Raji (cell line): ENCODE results near the gene KRT36.

Source experiments
- POLR2A ChIP-seq: IDR thresholded peaks from 2 replicates; pipeline ENCODE4 v1.6.1; 2011; ENCODE audit warnings: low read depth, low read length, control low read depth; ENCODE audit not compliant: insufficient read depth

KRT36 gene

DNA sequence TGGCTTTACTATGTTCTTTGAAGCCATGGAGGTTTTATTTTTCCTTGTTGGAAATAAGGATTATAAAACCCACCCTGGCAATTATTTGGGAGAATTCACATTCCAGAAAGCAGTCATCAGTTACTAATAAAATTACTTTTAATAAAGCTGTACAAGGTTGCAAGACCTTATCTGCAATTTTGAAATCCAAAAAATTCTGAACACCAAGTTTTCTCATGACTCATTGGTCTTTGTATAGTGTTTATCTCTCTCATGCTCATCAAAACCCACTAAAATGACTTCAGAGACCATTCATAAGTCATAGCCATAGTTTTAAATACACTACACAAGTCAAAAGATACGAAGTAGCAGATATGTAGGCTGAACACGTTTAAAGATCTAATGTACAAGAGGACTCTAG, 42.9 kb downstream of the KRT36 start:
- no peak for TF ChIP-seq POLR2A

DNA sequence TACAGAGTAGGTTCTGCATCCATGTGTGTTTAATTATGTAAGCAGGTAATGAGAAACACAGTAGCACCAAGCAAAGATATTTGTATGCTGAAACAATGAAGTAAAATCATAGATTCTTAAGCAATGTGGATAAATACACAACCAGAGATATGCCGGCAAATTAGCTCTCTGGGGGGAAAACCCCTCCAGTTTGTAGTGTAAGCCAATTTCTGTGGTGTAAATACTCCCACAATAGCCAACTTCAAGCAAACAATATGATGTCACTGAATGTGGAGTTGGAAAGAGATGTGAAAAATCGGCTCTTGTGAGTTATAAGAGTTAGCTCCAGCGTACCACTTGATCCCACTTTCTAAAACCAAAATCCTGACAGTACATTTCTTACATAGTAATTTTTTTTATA, 45.1 kb downstream of the KRT36 start:
- no peak for TF ChIP-seq POLR2A

DNA sequence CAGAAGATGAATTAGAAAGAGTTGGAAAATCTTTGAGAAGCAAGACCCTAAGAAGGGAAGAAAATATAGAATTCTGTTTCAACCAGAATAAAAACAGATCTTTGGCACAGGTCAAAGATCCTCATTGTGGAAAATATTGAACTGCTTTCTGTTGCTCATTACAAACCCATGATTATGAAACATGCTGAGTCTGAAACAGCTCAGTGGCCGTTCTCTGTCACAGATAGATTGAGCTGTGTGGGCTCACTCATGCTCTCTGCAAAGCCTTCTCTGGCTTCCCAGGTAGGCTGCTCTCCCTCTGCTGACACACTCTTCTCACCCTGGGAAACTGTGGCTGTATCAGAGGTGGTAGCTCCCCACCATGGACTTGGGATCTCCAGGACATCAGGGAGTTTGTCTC, 45.5 kb downstream of the KRT36 start:
- no peak for TF ChIP-seq POLR2A

DNA sequence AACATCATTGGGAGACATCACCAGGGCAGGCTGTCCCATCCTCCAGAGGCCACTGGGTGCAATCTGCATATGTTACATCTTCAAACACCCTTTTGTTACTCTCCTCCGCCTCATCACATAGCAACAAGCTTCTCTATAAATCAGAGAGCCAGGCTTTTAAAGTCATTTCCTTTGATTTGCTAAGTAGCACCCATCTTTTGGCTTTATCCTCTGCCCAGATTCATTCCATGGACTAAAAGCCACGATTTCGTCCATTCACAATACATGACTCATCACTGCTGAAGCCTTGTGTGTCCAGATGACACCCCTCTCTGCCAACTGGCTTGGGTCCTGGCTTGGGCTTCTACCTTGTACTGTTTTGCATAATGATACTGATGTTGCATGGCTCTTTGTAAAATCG, 47.0 kb downstream of the KRT36 start:
- no peak for TF ChIP-seq POLR2A

DNA sequence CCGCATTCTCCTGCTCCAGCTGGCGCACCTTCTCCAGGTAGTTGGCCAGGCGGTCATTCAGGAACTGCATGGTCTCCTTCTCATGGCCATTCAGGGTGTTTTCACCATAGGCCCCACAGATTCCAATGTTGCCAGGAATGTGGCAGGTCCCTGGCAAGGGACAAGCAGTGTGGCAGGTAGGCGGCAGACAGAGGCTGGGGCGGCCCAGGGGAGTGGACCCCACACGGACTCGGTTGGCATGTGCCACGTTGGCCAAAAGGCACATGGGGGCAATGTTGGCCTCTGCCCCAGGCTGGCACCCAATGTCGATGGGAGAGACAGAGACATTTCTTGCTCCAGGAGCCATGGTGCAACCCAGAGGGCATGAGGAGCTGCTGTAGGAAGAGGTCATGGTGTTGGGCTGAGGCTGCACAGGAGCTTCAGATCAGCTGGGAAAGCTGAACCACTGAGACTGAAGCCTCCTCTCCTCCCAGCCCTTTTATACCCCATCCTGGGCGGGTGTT, 49.1 kb downstream of the KRT36 start, which contains the start of gene KRT38:
KRT38 (minus strand) TSS at position 453 of the 503 bp plus-strand sequence; CDS start at position 391, 62 bp downstream.
- no peak for TF ChIP-seq POLR2A

DNA sequence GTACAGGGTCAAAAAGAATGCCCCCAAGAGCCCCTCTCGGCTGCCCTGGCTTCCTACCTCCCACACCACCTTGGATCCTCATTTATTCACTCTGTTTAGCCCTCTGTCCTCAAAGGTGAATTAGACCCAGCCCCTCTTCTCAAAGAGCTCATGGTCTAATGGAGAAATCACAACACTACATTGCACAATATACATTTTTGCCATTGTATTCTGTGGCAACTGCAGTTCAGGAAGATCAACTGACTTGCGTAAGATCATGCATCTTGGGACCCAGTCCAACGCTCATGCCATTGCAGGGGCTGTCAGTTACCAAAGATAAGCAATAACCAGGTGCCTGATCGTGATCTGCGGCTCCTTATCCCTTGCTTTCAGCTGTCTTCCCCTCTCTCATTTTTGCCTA, 50.3 kb downstream of the KRT36 start:
- TF ChIP-seq POLR2A: no peak

DNA sequence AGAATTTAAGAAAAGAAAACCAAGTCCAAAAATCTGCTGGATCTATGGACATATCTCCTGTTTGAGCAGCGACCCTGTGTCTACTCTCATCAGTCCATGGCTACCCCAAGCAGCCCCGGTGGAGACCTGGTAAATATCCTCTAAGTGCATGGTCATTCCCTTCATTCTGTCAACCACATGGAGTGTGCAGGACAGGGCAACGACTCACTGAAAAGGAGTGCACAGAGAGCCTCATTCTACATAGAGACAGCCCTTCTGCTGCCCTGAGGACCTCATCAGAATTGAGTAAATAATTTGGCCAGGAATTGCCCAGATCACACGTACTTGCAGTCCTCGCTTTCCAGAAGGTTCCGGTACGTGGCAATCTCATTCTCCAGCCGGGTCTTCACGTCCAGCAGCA, 51.9 kb downstream of the KRT36 start:
- TF ChIP-seq POLR2A: no peak

DNA sequence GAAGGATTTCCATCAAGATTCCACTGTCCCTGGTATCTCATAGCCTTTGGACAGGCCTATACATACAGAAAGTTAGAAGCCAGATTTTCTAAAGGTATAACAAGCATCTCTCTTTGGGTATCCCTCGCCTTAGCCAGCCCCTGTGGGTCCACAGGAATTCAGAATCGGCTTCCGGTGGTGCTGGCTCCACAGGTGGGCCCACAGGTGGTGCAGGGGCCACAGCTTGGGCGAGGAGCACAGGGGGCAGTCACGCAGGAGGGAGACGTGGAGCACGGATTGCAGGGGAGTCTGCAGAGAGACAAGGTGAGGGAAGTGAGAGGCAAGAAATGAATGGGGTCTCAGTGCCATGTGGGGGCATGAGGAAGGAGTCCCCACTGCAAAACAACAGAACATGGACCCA, 52.5 kb downstream of the KRT36 start:
- no peak for TF ChIP-seq POLR2A
